Tracheal epithelial cell (primary cell): ENCODE measurements around the gene TTC23. TPM values are rescaled to one million over a fixed set of nuclear protein-coding genes. Genes with fewer than 3 reads are reported as not detected.

Experiments used
- total RNA-seq: library from RNA; depleted of rRNA; stranded (reverse); fragments of >200 nt; gene quantifications from 2 replicates; pipeline ENCODE4 v1.2.1, GENCODE V29; 2014

TTC23 gene
- total RNA-seq, result 15.9 and 16.2 TPM in 2 replicates

GRCh38 chr15:99249270-99249841, at the start of gene TTC23:
Gene TTC23, minus strand, starts transcription at chr15:99249581. Its CDS starts 20,869 bp downstream, at chr15:99228712.

GRCh38 chr15:99250857-99251841, 1.8 kb upstream of the TTC23 start, which contains the start of gene LRRC28:
Gene LRRC28, plus strand, starts transcription at chr15:99251481. Its CDS starts 4,477 bp downstream, at chr15:99255958.

GRCh38 chr15:99104788-99105513, 144.4 kb downstream of the TTC23 start, which contains the start of gene SYNM:
Gene SYNM, plus strand, starts transcription at chr15:99105080. Its CDS starts 120 bp downstream, at chr15:99105200.

Other genes with a start within 250 kb of the TTC23 start
- gene PGPEP1L, start 241.8 kb downstream of the TTC23 start, total RNA-seq, result not detected in 2 replicates
- gene SYNM, start 144.5 kb downstream of the TTC23 start, total RNA-seq, result 0.21 and 0.24 TPM in 2 replicates
- gene LRRC28, start 1.9 kb upstream of the TTC23 start, total RNA-seq, result 11.3 and 18.8 TPM in 2 replicates